ENCODE results near the gene TMEM117.

TMEM117 gene

DNA sequence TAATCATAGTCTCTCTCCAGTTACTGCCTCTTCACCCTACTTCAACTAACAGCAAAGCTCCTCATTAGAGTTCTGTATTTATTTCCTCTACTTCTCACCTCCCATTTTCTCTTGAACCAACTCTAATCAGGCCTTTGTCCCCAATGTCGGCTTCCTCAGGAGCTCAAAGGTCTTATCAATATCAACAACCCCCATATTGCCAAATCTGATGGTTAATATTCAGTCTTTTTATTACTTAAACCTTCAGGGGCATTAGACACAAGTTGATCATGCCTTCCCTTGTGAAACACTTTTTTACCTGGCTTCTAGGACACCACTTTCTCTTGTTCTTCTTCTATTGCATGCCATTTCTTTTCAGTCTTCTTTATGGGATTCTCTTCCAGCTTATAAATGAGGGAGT is 531.3 kb downstream of the TMEM117 start:
- no peak overlapping the region for H3K4me3 ChIP-seq (ENCODE audit: low read depth, low read length)
- no peaks in the 10 kb centered on the region for H3K4me1 ChIP-seq (ENCODE audit: control insufficient read depth, insufficient read depth, low read length)
- H3K27ac ChIP-seq (ENCODE audit: extremely low read depth, low read depth, low read length), result no peak overlapping the region
- no peaks in the 10 kb centered on the region for H3K36me3 ChIP-seq (ENCODE audit: control insufficient read depth in 2 of 2, insufficient read depth in 1 of 2, low read length in 2 of 2)
- POLR2A ChIA-PET, result no interaction called here
- CTCF ChIA-PET, result interaction anchor here (1.4 kb wide), 1 partner anchor 10 kb away, joined by 3 read pairs; no protein-coding TSS in a partner anchor
- TF ChIP-seq, protein P1, sequence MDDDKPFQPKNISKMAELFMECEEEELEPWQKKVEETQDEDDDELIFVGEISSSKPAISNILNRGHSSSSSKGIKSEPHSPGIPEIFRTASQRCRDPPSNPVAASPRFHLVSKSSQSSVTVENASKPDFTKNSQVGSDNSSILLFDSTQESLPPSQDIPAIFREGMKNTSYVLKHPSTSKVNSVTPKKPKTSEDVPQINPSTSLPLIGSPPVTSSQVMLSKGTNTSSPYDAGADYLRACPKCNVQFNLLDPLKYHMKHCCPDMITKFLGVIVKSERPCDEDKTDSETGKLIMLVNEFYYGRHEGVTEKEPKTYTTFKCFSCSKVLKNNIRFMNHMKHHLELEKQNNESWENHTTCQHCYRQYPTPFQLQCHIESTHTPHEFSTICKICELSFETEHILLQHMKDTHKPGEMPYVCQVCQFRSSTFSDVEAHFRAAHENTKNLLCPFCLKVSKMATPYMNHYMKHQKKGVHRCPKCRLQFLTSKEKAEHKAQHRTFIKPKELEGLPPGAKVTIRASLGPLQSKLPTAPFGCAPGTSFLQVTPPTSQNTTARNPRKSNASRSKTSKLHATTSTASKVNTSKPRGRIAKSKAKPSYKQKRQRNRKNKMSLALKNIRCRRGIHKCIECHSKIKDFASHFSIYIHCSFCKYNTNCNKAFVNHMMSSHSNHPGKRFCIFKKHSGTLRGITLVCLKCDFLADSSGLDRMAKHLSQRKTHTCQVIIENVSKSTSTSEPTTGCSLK (tag by site-specific recombination; IDR thresholded peaks at IDR 0.05), result no peak
- TF ChIP-seq ZNF394 (tag by site-specific recombination; IDR thresholded peaks at IDR 0.05; ENCODE audit: borderline replicate concordance), result no peak
- no peak for TF ChIP-seq ZBTB17 (tag by site-specific recombination; IDR thresholded peaks at IDR 0.05)
- no peaks in the 10 kb centered on the region for H3K9me3 ChIP-seq (ENCODE audit: control insufficient read depth, insufficient read depth, low read depth, low read length)

DNA sequence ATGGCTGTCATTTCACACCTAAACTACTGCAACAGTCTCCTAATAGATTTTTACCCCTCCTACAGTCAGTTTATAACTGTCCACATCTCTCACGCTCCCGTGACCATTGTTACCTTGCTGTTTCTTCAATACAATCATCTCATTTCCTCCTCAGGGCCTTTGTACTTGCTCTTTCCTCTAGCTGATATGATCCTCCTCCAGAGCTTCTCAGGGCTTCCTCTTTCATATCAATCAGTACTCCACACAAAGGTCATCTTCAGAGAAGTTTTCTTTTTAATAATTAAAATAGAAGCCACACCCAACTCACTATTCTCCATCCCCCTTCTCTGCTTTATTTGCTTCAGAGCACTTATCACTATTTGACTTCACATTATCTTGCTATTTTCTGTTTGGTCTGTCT is 532.0 kb downstream of the TMEM117 start:
- H3K27ac ChIP-seq (ENCODE audit: extremely low read depth, low read depth, low read length), result no peak overlapping the region

DNA sequence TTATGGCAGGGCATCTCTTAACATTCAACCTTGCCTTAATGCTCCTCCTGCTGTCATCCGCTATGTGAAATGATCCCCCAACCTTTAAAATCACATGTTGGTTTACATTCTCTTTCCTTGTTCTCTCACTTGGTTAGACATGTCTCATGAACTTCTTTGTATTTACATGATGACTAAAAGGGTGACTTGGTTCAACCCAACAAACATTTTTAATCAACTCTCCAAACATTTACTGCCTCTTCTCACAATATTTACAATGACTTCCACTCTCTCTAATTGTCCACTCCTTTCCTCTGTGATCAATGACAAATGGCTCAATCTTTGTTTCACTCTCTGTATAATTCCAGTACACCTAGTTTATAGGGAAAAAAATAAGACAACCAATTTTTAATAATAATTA is 534.1 kb downstream of the TMEM117 start:
- Histone ChIP-seq H3K9me3 (ENCODE audit: control insufficient read depth, insufficient read depth, low read depth, low read length) (no peaks in the 10 kb centered on the region), H3K4me3 (ENCODE audit: low read depth, low read length) (no peak overlapping the region), H3K27ac (ENCODE audit: extremely low read depth, low read depth, low read length) (no peak overlapping the region), H3K36me3 (ENCODE audit: control insufficient read depth in 2 of 2, insufficient read depth in 1 of 2, low read length in 2 of 2) (no peaks in the 10 kb centered on the region), H3K4me1 (ENCODE audit: control insufficient read depth, insufficient read depth, low read length) (no peaks in the 10 kb centered on the region)
- ChIA-PET POLR2A (no interaction called here), CTCF (no interaction called here)
- TF ChIP-seq ZNF785 (tag by site-specific recombination; IDR thresholded peaks at IDR 0.05), result no peak
- TF ChIP-seq ZNF157 (tag by site-specific recombination; IDR thresholded peaks at IDR 0.05), result no peak
- TF ChIP-seq FEZF1 (tag by site-specific recombination; IDR thresholded peaks at IDR 0.05), result no peak
- TF ChIP-seq ZNF140 (tag by site-specific recombination; IDR thresholded peaks at IDR 0.05), result no peak
- no peak for TF ChIP-seq ZNF776 (tag by site-specific recombination; IDR thresholded peaks at IDR 0.05; ENCODE audit: borderline replicate concordance)
- no peak for TF ChIP-seq SP3 (tag by site-specific recombination; IDR thresholded peaks at IDR 0.05)

More for the DNA sequence above, 532.0 kb downstream of the TMEM117 start:
- Histone ChIP-seq H3K4me1 (ENCODE audit: control insufficient read depth, insufficient read depth, low read length) (no peaks in the 10 kb centered on the region), H3K9me3 (ENCODE audit: control insufficient read depth, insufficient read depth, low read depth, low read length) (no peaks in the 10 kb centered on the region), H3K36me3 (ENCODE audit: control insufficient read depth in 2 of 2, insufficient read depth in 1 of 2, low read length in 2 of 2) (no peaks in the 10 kb centered on the region), H3K4me3 (ENCODE audit: low read depth, low read length) (no peak overlapping the region)
- no peak for TF ChIP-seq ZNF132 (tag by site-specific recombination; IDR thresholded peaks at IDR 0.05; ENCODE audit: borderline replicate concordance)
- no peak for TF ChIP-seq BCL11B (tag by site-specific recombination; IDR thresholded peaks at IDR 0.05; ENCODE audit: low read depth)
- TF ChIP-seq, protein P2, sequence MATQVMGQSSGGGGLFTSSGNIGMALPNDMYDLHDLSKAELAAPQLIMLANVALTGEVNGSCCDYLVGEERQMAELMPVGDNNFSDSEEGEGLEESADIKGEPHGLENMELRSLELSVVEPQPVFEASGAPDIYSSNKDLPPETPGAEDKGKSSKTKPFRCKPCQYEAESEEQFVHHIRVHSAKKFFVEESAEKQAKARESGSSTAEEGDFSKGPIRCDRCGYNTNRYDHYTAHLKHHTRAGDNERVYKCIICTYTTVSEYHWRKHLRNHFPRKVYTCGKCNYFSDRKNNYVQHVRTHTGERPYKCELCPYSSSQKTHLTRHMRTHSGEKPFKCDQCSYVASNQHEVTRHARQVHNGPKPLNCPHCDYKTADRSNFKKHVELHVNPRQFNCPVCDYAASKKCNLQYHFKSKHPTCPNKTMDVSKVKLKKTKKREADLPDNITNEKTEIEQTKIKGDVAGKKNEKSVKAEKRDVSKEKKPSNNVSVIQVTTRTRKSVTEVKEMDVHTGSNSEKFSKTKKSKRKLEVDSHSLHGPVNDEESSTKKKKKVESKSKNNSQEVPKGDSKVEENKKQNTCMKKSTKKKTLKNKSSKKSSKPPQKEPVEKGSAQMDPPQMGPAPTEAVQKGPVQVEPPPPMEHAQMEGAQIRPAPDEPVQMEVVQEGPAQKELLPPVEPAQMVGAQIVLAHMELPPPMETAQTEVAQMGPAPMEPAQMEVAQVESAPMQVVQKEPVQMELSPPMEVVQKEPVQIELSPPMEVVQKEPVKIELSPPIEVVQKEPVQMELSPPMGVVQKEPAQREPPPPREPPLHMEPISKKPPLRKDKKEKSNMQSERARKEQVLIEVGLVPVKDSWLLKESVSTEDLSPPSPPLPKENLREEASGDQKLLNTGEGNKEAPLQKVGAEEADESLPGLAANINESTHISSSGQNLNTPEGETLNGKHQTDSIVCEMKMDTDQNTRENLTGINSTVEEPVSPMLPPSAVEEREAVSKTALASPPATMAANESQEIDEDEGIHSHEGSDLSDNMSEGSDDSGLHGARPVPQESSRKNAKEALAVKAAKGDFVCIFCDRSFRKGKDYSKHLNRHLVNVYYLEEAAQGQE (tag by site-specific recombination; IDR thresholded peaks at IDR 0.05), result no peak
- TF ChIP-seq, protein P3, sequence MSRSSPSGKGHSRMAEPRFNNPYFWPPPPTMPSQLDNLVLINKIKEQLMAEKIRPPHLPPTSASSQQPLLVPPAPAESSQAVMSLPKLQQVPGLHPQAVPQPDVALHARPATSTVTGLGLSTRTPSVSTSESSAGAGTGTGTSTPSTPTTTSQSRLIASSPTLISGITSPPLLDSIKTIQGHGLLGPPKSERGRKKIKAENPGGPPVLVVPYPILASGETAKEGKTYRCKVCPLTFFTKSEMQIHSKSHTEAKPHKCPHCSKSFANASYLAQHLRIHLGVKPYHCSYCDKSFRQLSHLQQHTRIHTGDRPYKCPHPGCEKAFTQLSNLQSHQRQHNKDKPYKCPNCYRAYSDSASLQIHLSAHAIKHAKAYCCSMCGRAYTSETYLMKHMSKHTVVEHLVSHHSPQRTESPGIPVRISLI (tag by site-specific recombination; IDR thresholded peaks at IDR 0.05), result no peak
- TF ChIP-seq ZNF621 (tag by site-specific recombination; IDR thresholded peaks at IDR 0.05), result no peak
- TF ChIP-seq IKZF3 (tag by site-specific recombination; IDR thresholded peaks at IDR 0.05), result no peak
- POLR2A ChIA-PET, result no interaction called here
- CTCF ChIA-PET, result interaction anchor here (1.4 kb wide), 1 partner anchor 10 kb away, joined by 3 read pairs; no protein-coding TSS in a partner anchor
